GM23338 (cell line): ENCODE results near the gene FCN3. TPM values are rescaled to one million over a fixed set of nuclear protein-coding genes. Genes with fewer than 3 reads are reported as not detected.

ENCODE experiments used
- ATAC-seq: fragments of 200-7000 bp; cut with Tn5 transposase; 3 replicates; pipeline ENCODE4 v1.9.1; 2020
- DNase-seq: peaks from one replicate; pipeline ENCODE4 v3.0.0-alpha.2; 2015; ENCODE audit warnings: low spot score
- H2AFZ ChIP-seq: fragments of 200-600 bp; sonication (generic); 2 replicates; pipeline ENCODE4 v1.8.0; 2016; ENCODE audit warnings: antibody characterized with exemption, mild to moderate bottlenecking, moderate library complexity
- H3F3A ChIP-seq: fragments of 200-600 bp; sonication (generic); replicated peaks from 2 replicates; pipeline ENCODE4 v1.8.0; 2017; ENCODE audit warnings: antibody characterized with exemption, mixed run types, low read depth
- H3K27ac ChIP-seq: fragments of 200-600 bp; sonication (generic); 2 replicates; pipeline ENCODE4 v1.6.1; 2016; ENCODE audit warnings: low read depth
- H3K27me3 ChIP-seq: fragments of 200-600 bp; sonication (generic); 2 replicates; pipeline ENCODE4 v1.8.0; 2016; ENCODE audit warnings: mild to moderate bottlenecking, mixed run types, moderate library complexity; ENCODE audit not compliant: insufficient read depth
- H3K36me3 ChIP-seq: fragments of 200-600 bp; sonication (generic); 2 replicates; pipeline ENCODE4 v1.8.0; 2016; ENCODE audit warnings: mild to moderate bottlenecking; ENCODE audit not compliant: insufficient read depth
- H3K4me1 ChIP-seq: fragments of 200-600 bp; sonication (generic); 2 replicates; pipeline ENCODE4 v1.8.0; 2016; ENCODE audit warnings: mild to moderate bottlenecking, moderate library complexity; ENCODE audit not compliant: insufficient read depth
- H3K4me2 ChIP-seq: fragments of 200-600 bp; sonication (generic); 2 replicates; pipeline ENCODE4 v1.7.1; 2017; ENCODE audit warnings: mixed run types
- H3K4me3 ChIP-seq: fragments of 200-600 bp; sonication (generic); 2 replicates; pipeline ENCODE4 v1.6.1; 2016; ENCODE audit warnings: mixed run types
- H3K79me2 ChIP-seq: fragments of 200-600 bp; sonication (generic); replicated peaks from 2 replicates; pipeline ENCODE4 v1.8.0; 2017; ENCODE audit warnings: mild to moderate bottlenecking; ENCODE audit not compliant: insufficient read depth
- H3K9me2 ChIP-seq: fragments of 200-600 bp; sonication (generic); 2 replicates; pipeline ENCODE4 v1.8.0; 2017; ENCODE audit not compliant: insufficient read depth
- H4K20me1 ChIP-seq: fragments of 200-600 bp; sonication (generic); replicated peaks from 2 replicates; pipeline ENCODE4 v1.8.0; 2017; ENCODE audit warnings: mild to moderate bottlenecking; ENCODE audit not compliant: insufficient read depth
- H3K27ac Mint-ChIP-seq: 2 replicates; pipeline ENCODE4 v1.8.0; 2020; ENCODE audit warnings: inconsistent platforms, mild to moderate bottlenecking, moderate library complexity, mixed read lengths
- H3K27me3 Mint-ChIP-seq: 3 replicates; pipeline ENCODE4 v1.8.0; 2022; ENCODE audit warnings: low read depth, mild to moderate bottlenecking, moderate library complexity, mixed read lengths, inconsistent platforms; ENCODE audit not compliant: insufficient read depth, poor library complexity
- H3K36me3 Mint-ChIP-seq: 3 replicates; pipeline ENCODE4 v1.8.0; 2021; ENCODE audit warnings: low read depth, mild to moderate bottlenecking, inconsistent platforms, moderate library complexity, mixed read lengths
- H3K4me1 Mint-ChIP-seq: 3 replicates; pipeline ENCODE4 v1.8.0; 2020; ENCODE audit warnings: mild to moderate bottlenecking, inconsistent platforms, mixed read lengths
- H3K4me3 Mint-ChIP-seq: 3 replicates; pipeline ENCODE4 v1.8.0; 2021; ENCODE audit warnings: moderate library complexity, mild to moderate bottlenecking, inconsistent platforms, mixed read lengths
- H3K9me3 Mint-ChIP-seq: 3 replicates; pipeline ENCODE4 v1.8.0; 2020; ENCODE audit warnings: moderate library complexity, mild to moderate bottlenecking, inconsistent platforms, mixed read lengths
- CTCF ChIP-seq, 2 experiments: fragments of 200-600 bp in 1 of 2; sonication (generic) in 1 of 2; conservative IDR thresholded peaks; 2 replicates each; pipeline versions ENCODE4 v1.5.1 to v1.6.1; 2016 to 2017; ENCODE audit warnings: antibody characterized with exemption in 2 of 2, low read depth in 2 of 2, mild to moderate bottlenecking in 2 of 2, moderate library complexity in 1 of 2
- EZH2 ChIP-seq: fragments of 200-600 bp; sonication (generic); IDR thresholded peaks from one replicate; pipeline ENCODE4 v1.8.0; 2017; ENCODE audit warnings: antibody characterized with exemption, mild to moderate bottlenecking, low read depth; ENCODE audit not compliant: unreplicated experiment
- EZH2phosphoT487 ChIP-seq: fragments of 200-600 bp; sonication (generic); IDR thresholded peaks from one replicate; pipeline ENCODE4 v1.8.1; 2018; ENCODE audit warnings: antibody characterized with exemption; ENCODE audit not compliant: unreplicated experiment
- JUNB ChIP-seq: IDR thresholded peaks from one replicate; pipeline ENCODE4 v1.6.1; 2016; ENCODE audit warnings: antibody characterized with exemption; ENCODE audit not compliant: unreplicated experiment
- NANOG ChIP-seq: IDR thresholded peaks from 2 replicates; pipeline ENCODE4 v1.6.1; 2016; ENCODE audit warnings: antibody characterized with exemption, borderline replicate concordance
- POLR2AphosphoS5 ChIP-seq: IDR thresholded peaks from 2 replicates; pipeline ENCODE4 v1.6.1; 2016; ENCODE audit warnings: antibody characterized with exemption, low read depth
- REST ChIP-seq: IDR thresholded peaks from one replicate; pipeline ENCODE4 v1.6.1; 2018; ENCODE audit warnings: antibody characterized with exemption; ENCODE audit not compliant: unreplicated experiment
- STAT1 ChIP-seq: IDR thresholded peaks from one replicate; pipeline ENCODE4 v1.6.1; 2016; ENCODE audit warnings: antibody characterized with exemption; ENCODE audit not compliant: unreplicated experiment
- ZNF114 ChIP-seq: fragments of 250-450 bp; sonication (Bioruptor Pico); IDR thresholded peaks from 2 replicates; pipeline ENCODE4 v1.5.0; 2020; ENCODE audit warnings: mild to moderate bottlenecking, moderate library complexity
- ZNF331 ChIP-seq: fragments of 250-450 bp; sonication (Bioruptor Pico); IDR thresholded peaks from 2 replicates; pipeline ENCODE4 v1.5.0; 2020; ENCODE audit warnings: low read depth, mild to moderate bottlenecking, moderate library complexity
- polyA plus RNA-seq: library from polyadenylated mRNA; unstranded; fragments of >200 nt; fragmentation: Nextera tagmentation; extraction: Ambion mirVana; gene quantifications from 2 replicates; pipeline ENCODE4 v1.2.1, GENCODE V29; 2016
- total RNA-seq: library from RNA; depleted of rRNA; stranded (reverse); fragments of >200 nt; shearing (Covaris generic); gene quantifications from 2 replicates; pipeline ENCODE4 v1.2.3, GENCODE V29; 2014
- TF ChIP-seq, protein P1 (sequence below): IDR thresholded peaks from 2 replicates; pipeline ENCODE4 v1.6.1; 2016; ENCODE audit warnings: antibody characterized with exemption

FCN3 gene
- total and polyA plus RNA-seq, 2 experiments from 2014 or later = 0.49 TPM; not detected in 1

- Histone ChIP-seq H2AFZ (no peak overlapping the region), H3K4me1 (0 out of 2 replicates have a peak, but pooled peaks cover under 1% of the 10 kb centered on the region), H3K36me3 (peaks cover 30% of the 10 kb centered on the region), H3K27me3 (no peaks in the 10 kb centered on the region), H4K20me1 (no peaks in the 10 kb centered on the region), H3F3A (0 out of 2 replicates have a peak, but pooled peaks cover 2% of the 10 kb centered on the region), H3K9me2 (no peaks in the 10 kb centered on the region), H3K4me3 (no peak overlapping the region), H3K4me2 (no peak overlapping the region), H3K27ac (no peak overlapping the region), H3K79me2 (no peaks in the 10 kb centered on the region)
- Mint-ChIP-seq H3K36me3 (peaks cover 90% of the 10 kb centered on the region), H3K4me3 (no peak overlapping the region; the same call in 2 of the 3 replicates), H3K9me3 (no peaks in the 10 kb centered on the region), H3K4me1 (peaks cover 13% of the 10 kb centered on the region), H3K27me3 (peaks cover 3% of the 10 kb centered on the region), H3K27ac (no peak overlapping the region)
- no peak for DNase-seq
- TF ChIP-seq EZH2 (no peak), STAT1 (no peak), CTCF (conservative IDR thresholded peaks at IDR 0.05; ENCODE audit: low read depth in 2 of 2) (no peak), NANOG (no peak), EZH2phosphoT487 (no peak), REST (no peak), ZNF331 (CRISPR knock-in tag) (no peak)
- no peak for ATAC-seq
Measured at GRCh38 chr1:27412502-27412901, 37.9 kb upstream of the FCN3 start.

DNA sequence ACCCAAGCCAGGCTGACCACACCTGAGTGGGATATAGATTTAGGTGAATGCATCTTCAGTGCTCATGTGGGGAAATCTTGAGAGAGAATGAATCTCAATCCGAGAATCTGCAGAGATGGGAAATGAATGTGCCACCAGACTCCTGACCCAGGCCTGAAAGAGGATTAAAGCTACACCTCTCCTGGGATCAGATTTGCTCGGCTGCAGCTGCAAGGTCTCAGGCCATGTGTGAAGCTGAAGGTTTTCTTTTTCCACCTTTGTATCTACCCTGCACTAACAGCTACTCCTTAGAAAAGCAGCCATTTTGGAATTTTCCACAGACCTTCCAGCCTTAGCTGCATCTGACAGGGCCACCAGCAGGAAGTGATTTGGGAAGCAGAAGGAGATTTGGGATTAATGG is 36.1 kb upstream of the FCN3 start:
- Mint-ChIP-seq H3K9me3 (no peaks in the 10 kb centered on the region), H3K4me1 (peaks cover 16% of the 10 kb centered on the region), H3K27me3 (peaks cover 3% of the 10 kb centered on the region), H3K4me3 (no peak overlapping the region), H3K36me3 (peaks cover 78% of the 10 kb centered on the region), H3K27ac (no peak overlapping the region)
- peaks cover 6% of the 10 kb centered on the region; the same call in 1 of the 2 replicates for H3K4me1 ChIP-seq
- no peaks in the 10 kb centered on the region for H3K79me2 ChIP-seq
- ATAC-seq (no peak), DNase-seq (no peak)
- no peaks in the 10 kb centered on the region for H3K9me2 ChIP-seq
- no peak overlapping the region for H3K4me3 ChIP-seq
- no peak overlapping the region for H3K4me2 ChIP-seq
- no peaks in the 10 kb centered on the region for H3K27me3 ChIP-seq
- H3K36me3 ChIP-seq = peaks cover 22% of the 10 kb centered on the region
- no peaks in the 10 kb centered on the region for H4K20me1 ChIP-seq
- H3F3A ChIP-seq = no peaks in the 10 kb centered on the region
- no peak overlapping the region for H3K27ac ChIP-seq
- no peak overlapping the region for H2AFZ ChIP-seq
- TF ChIP-seq, protein P1, sequence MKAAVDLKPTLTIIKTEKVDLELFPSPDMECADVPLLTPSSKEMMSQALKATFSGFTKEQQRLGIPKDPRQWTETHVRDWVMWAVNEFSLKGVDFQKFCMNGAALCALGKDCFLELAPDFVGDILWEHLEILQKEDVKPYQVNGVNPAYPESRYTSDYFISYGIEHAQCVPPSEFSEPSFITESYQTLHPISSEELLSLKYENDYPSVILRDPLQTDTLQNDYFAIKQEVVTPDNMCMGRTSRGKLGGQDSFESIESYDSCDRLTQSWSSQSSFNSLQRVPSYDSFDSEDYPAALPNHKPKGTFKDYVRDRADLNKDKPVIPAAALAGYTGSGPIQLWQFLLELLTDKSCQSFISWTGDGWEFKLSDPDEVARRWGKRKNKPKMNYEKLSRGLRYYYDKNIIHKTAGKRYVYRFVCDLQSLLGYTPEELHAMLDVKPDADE = no peak
- TF ChIP-seq NANOG (no peak), ZNF114 (CRISPR knock-in tag) (no peak), POLR2AphosphoS5 (no peak), STAT1 (no peak), JUNB (no peak), CTCF (conservative IDR thresholded peaks at IDR 0.05; ENCODE audit: low read depth in 2 of 2) (no peak)
